Left lung (tissue), 10 donors: Measurements from ENCODE around the gene INPP5E. TPM values are rescaled to one million over a fixed set of nuclear protein-coding genes. Genes with fewer than 3 reads are reported as not detected.

Experiments used
- ATAC-seq: fragments of 200-7000 bp; cut with Tn5 transposase; one replicate; pipeline ENCODE4 v1.9.1; 2020; ENCODE audit warnings: moderate library complexity
- DNase-seq, 4 donors: peaks; one replicate each; pipeline ENCODE4 v3.0.0-alpha.2; 2013 to 2020
- H3K27ac ChIP-seq, 2 donors: fragments of 200-600 bp; sonication (generic) in 1 of 2; one replicate each; pipeline versions ENCODE4 v1.5.0 to v1.8.0; 2020 to 2021
- H3K27me3 ChIP-seq, 2 donors: fragments of 200-600 bp; sonication (generic) in 1 of 2; one replicate each; pipeline versions ENCODE4 v1.5.0 to v1.8.0; 2020 to 2021
- H3K36me3 ChIP-seq, 2 donors: fragments of 200-600 bp; sonication (generic) in 1 of 2; one replicate each; pipeline versions ENCODE4 v1.5.0 to v1.8.0; 2020 to 2021
- H3K4me1 ChIP-seq, 2 donors: fragments of 200-600 bp; one replicate each; pipeline ENCODE4 v1.8.0; 2021
- H3K4me3 ChIP-seq, 2 donors: fragments of 200-600 bp; sonication (generic) in 1 of 2; one replicate each; pipeline versions ENCODE4 v1.5.0 to v1.8.0; 2020 to 2021; ENCODE audit warnings: mild to moderate bottlenecking in 1 of 2
- H3K9me3 ChIP-seq, 2 donors: fragments of 200-600 bp; sonication (generic) in 1 of 2; one replicate each; pipeline versions ENCODE4 v1.5.0 to v1.8.0; 2020 to 2021
- CTCF ChIP-seq, 2 donors: fragments of 200-600 bp; sonication (generic) in 1 of 2; IDR thresholded peaks; one replicate each; pipeline versions ENCODE4 v1.5.0 to v1.8.0; 2021; ENCODE audit warnings: antibody characterized with exemption in 2 of 2
- intact Hi-C, 2 donors: fragments of 100-400 bp; cut with DNase I; formaldehyde crosslinking; loops; one replicate each; pipeline versions ENCODE4 v1.11.2 to v1.14.2; 2022
- polyA plus RNA-seq, 6 donors: library from polyadenylated mRNA; unstranded; fragments of 120-200 nt; gene quantifications; one replicate each; pipeline ENCODE4 v1.2.1, GENCODE V29; 2013; ENCODE audit not compliant: insufficient read length in 6 of 6
- total RNA-seq, 2 donors: library from RNA; stranded (reverse); fragmentation: NEBNext Ultra II Directional; extraction: Animal tissue kit (Norgen Biotek cat#: 25700); gene quantifications; one replicate each; pipeline ENCODE4 v1.2.1, GENCODE V29; 2021
- donor health status: DM: no; HTN: yes; CAD: no.
- donor health status: DM: no; HTN: no; CAD: no.

Gene INPP5E
- total and polyA plus RNA-seq, 8 donors: 11.4 to 19.8 (median 13.1) TPM

- no peak overlapping the region for H3K27ac ChIP-seq
- DNase-seq: no peak
Measured at GRCh38 chr9:136437430-136437829, 2.2 kb downstream of the INPP5E start.

DNA sequence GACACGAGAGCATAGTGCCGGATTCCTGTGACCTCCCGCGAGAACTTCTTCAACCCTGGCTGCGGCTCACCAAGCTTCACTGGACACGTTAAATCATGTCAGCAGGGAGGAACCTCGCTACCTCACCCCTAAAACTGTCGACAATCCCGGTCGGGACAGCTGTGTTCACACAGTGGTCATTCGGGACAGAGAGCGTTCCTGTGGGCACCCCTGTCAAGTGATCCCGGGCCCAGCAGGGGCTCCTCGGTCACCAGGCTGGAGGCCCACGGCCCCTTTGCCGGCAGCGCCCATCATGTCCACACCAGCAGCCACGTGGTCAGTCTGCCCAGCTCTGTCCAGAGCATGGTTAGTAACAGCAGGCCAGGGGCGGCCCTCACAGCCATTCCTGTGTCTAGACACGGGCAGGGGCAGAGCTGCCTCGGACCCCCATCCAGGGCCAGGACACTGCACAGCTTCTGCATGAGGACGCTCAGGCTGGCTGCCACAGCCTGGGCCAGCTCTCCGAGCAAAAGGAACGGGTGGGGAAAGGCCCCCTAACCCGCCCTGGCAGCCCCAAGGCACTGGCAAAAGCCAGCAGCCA lies 3.5 kb downstream of the INPP5E start:
- intact Hi-C loops: no loop called here
- Histone ChIP-seq H3K27me3 (peaks cover 0 to 11% of the 10 kb centered on the region in 2 donors), H3K4me3 (no peak overlapping the region), H3K27ac (no peak overlapping the region), H3K36me3 (peaks cover 0 to 40% of the 10 kb centered on the region in 2 donors), H3K9me3 (no peaks in the 10 kb centered on the region), H3K4me1 (peaks cover 13 to 41% of the 10 kb centered on the region in 2 donors)
- TF ChIP-seq CTCF (IDR thresholded peaks at IDR 0.05): no peak
- ATAC-seq (no peak), DNase-seq (peak in 1 of 4 donors; percentile 70)

More at GRCh38 chr9:136437430-136437829, 2.2 kb downstream of the INPP5E start:
- ATAC-seq: peak; percentile 4
- Histone ChIP-seq H3K9me3 (no peaks in the 10 kb centered on the region), H3K4me3 (peak overlapping the region; percentile 91 to 92), H3K36me3 (peaks cover 0 to 46% of the 10 kb centered on the region in 2 donors), H3K27me3 (peaks cover 0 to 11% of the 10 kb centered on the region in 2 donors), H3K4me1 (peaks cover 13 to 41% of the 10 kb centered on the region in 2 donors)
- no peak for TF ChIP-seq CTCF (IDR thresholded peaks at IDR 0.05)
- intact Hi-C loops: no loop called here

- Histone ChIP-seq H3K4me1 (peaks cover 13 to 32% of the 10 kb centered on the region in 2 donors), H3K9me3 (no peaks in the 10 kb centered on the region), H3K27me3 (peaks cover 0 to 11% of the 10 kb centered on the region in 2 donors), H3K27ac (no peak overlapping the region), H3K36me3 (peaks cover 0 to 42% of the 10 kb centered on the region in 2 donors), H3K4me3 (no peak overlapping the region)
- no peak for DNase-seq
- intact Hi-C loops: no loop called here
- TF ChIP-seq CTCF (IDR thresholded peaks at IDR 0.05): no peak
- ATAC-seq: no peak
Measured at GRCh38 chr9:136434580-136435169, 5.0 kb downstream of the INPP5E start.

DNA sequence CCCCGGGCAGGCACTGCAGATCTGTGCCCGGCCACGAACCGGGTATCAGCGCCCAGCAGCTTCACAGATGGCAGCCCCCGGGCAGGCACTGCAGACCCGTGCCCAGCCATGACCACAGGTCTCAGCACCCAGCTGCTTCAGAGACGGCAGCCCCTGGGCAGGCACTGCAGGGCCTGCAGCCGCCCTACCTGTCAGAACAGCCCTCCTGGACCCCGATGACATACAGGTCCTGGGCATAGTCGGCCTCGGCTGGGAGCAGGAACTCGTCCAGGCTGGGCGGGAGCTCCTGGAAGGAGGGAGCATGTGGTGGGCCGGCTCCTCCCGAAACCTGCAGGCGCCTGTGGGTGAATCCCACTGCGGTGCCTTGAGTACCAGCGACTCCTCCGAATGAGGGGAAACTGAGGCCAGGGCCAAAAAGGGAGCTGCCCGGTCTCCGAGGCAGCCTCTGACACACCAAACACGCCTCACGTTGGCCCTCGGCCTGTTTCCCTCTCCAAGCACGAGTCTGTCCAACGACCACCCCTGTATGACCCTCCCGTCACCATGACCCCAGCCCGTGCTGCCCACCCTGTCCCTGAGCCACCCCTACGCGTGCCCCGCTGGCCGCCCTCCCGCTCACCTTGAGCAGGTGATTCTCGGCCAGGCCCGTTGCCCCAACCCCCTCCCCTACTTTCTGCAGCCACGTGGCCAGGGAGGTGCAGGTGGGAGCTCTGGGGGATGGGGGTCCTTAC lies 5.6 kb downstream of the INPP5E start:
- no peak for ATAC-seq
- Histone ChIP-seq H3K27me3 (peaks cover 0 to 9% of the 10 kb centered on the region in 2 donors), H3K27ac (no peak overlapping the region), H3K4me1 (peaks cover 13 to 28% of the 10 kb centered on the region in 2 donors), H3K36me3 (peaks cover 0 to 49% of the 10 kb centered on the region in 2 donors), H3K9me3 (no peaks in the 10 kb centered on the region), H3K4me3 (no peak overlapping the region)
- TF ChIP-seq CTCF (IDR thresholded peaks at IDR 0.05): no peak
- intact Hi-C loops: no loop called here
- DNase-seq: peak in 1 of 4 donors; percentile 67
